Measurements from ENCODE around the gene ESAM.
A peak's percentile ranks its signal among the peaks of the same experiment; 100 is the strongest.

The ESAM gene

GRCh38 chr11:124766156-124766555, 4.1 kb upstream of the ESAM start:
- no peaks in the 10 kb centered on the region for H3K9me3 ChIP-seq (ENCODE audit: control insufficient read depth, insufficient read depth, low read depth, low read length)
- peaks cover 0 to 37% of the 10 kb centered on the region in 2 experiments; a peak in 1 of 3 replicates for H3K36me3 ChIP-seq (ENCODE audit: control insufficient read depth in 2 of 2, insufficient read depth in 1 of 2, low read length in 2 of 2)
- H3K4me3 ChIP-seq (ENCODE audit: low read depth, low read length), result no peak overlapping the region
- CTCF ChIA-PET, result interaction anchor here (0.7 to 4.3 kb wide), 8 partner anchors 9 to 127 kb away, joined by 3 to 42 read pairs (median 5); no protein-coding TSS in a partner anchor
- H3K4me1 ChIP-seq (ENCODE audit: control insufficient read depth, insufficient read depth, low read length), result no peaks in the 10 kb centered on the region
- POLR2A ChIA-PET, result no interaction called here
- TF ChIP-seq SCRT1 (tag by site-specific recombination; IDR thresholded peaks at IDR 0.05; ENCODE audit: borderline replicate concordance), result no peak
- TF ChIP-seq ZNF544 (tag by site-specific recombination; IDR thresholded peaks at IDR 0.05), result no peak
- no peak for TF ChIP-seq ZNF146 (tag by site-specific recombination; IDR thresholded peaks at IDR 0.05)
- TF ChIP-seq, protein P1, sequence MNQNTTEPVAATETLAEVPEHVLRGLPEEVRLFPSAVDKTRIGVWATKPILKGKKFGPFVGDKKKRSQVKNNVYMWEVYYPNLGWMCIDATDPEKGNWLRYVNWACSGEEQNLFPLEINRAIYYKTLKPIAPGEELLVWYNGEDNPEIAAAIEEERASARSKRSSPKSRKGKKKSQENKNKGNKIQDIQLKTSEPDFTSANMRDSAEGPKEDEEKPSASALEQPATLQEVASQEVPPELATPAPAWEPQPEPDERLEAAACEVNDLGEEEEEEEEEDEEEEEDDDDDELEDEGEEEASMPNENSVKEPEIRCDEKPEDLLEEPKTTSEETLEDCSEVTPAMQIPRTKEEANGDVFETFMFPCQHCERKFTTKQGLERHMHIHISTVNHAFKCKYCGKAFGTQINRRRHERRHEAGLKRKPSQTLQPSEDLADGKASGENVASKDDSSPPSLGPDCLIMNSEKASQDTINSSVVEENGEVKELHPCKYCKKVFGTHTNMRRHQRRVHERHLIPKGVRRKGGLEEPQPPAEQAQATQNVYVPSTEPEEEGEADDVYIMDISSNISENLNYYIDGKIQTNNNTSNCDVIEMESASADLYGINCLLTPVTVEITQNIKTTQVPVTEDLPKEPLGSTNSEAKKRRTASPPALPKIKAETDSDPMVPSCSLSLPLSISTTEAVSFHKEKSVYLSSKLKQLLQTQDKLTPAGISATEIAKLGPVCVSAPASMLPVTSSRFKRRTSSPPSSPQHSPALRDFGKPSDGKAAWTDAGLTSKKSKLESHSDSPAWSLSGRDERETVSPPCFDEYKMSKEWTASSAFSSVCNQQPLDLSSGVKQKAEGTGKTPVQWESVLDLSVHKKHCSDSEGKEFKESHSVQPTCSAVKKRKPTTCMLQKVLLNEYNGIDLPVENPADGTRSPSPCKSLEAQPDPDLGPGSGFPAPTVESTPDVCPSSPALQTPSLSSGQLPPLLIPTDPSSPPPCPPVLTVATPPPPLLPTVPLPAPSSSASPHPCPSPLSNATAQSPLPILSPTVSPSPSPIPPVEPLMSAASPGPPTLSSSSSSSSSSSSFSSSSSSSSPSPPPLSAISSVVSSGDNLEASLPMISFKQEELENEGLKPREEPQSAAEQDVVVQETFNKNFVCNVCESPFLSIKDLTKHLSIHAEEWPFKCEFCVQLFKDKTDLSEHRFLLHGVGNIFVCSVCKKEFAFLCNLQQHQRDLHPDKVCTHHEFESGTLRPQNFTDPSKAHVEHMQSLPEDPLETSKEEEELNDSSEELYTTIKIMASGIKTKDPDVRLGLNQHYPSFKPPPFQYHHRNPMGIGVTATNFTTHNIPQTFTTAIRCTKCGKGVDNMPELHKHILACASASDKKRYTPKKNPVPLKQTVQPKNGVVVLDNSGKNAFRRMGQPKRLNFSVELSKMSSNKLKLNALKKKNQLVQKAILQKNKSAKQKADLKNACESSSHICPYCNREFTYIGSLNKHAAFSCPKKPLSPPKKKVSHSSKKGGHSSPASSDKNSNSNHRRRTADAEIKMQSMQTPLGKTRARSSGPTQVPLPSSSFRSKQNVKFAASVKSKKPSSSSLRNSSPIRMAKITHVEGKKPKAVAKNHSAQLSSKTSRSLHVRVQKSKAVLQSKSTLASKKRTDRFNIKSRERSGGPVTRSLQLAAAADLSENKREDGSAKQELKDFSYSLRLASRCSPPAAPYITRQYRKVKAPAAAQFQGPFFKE (tag by site-specific recombination; IDR thresholded peaks at IDR 0.05; ENCODE audit: borderline replicate concordance), result no peak
- TF ChIP-seq ZNF610 (tag by site-specific recombination; IDR thresholded peaks at IDR 0.05; ENCODE audit: borderline replicate concordance), result no peak
- TF ChIP-seq GLI2 (tag by site-specific recombination; IDR thresholded peaks at IDR 0.05; ENCODE audit: borderline replicate concordance, low read depth), result no peak
- no peak for TF ChIP-seq GLIS1 (tag by site-specific recombination; IDR thresholded peaks at IDR 0.05)
- TF ChIP-seq ZNF776 (tag by site-specific recombination; IDR thresholded peaks at IDR 0.05; ENCODE audit: borderline replicate concordance), result no peak
- no peak for TF ChIP-seq MZF1 (tag by site-specific recombination; IDR thresholded peaks at IDR 0.05; ENCODE audit: borderline replicate concordance)
- H3K27ac ChIP-seq (ENCODE audit: extremely low read depth, low read depth, low read length), result no peak overlapping the region

DNA sequence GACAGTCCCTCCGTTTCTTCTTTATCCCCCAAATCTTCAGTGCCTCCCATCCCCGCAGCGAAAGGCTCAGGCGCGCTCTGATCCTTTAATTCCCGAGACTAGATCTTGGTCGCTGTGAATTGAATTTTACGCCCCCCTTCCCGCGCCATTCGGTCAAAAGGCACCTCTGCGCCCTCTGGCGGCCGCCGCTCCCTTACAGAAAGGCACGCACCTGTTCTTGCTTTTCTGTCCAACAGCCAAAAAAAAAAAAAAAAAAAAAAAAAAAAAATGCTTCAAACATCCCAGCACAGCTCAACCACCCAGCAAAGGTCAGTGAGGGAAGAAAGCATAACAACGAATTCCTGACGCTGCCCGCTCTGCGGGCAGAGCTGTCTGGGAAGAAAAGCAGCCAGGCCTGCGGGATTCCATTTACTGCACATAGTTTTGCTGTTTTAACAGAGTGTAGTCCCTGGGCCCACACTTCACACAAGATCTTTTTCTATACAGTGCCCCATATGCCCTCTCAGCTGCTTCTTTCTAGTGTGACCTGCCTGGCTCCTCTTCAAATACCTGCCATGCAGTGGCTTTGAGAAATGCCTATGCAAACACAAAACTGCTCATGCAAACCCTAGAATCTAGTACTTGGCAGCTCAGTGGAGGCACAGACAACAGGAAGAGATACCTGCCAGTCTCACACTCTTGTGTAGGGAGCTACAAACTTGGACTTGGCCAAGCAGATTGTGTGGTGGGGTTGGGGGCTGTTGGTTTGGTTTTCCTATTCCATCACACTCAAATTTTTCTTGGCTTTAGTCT, 1.3 kb upstream of the ESAM start:
- Histone ChIP-seq H3K36me3 (ENCODE audit: control insufficient read depth in 2 of 2, insufficient read depth in 1 of 2, low read length in 2 of 2) (peaks cover 0 to 23% of the 10 kb centered on the region in 2 experiments; a peak in 1 of 3 replicates), H3K4me1 (ENCODE audit: control insufficient read depth, insufficient read depth, low read length) (no peaks in the 10 kb centered on the region), H3K27ac (ENCODE audit: extremely low read depth, low read depth, low read length) (no peak overlapping the region; the same call in 1 of the 2 replicates), H3K9me3 (ENCODE audit: control insufficient read depth, insufficient read depth, low read depth, low read length) (no peaks in the 10 kb centered on the region), H3K4me3 (ENCODE audit: low read depth, low read length) (peak overlapping the region; percentile 57)
- ChIA-PET CTCF (interaction anchor here (0.6 to 4.3 kb wide), 32 partner anchors 8 to 1430 kb away, joined by 3 to 42 read pairs (median 4); no protein-coding TSS in a partner anchor), POLR2A (interaction anchor here (0.6 to 2.6 kb wide), 8 partner anchors 10 to 90 kb away, joined by 3 to 14 read pairs (median 8); partner anchors contain the start of genes MSANTD2, SIAE and SPA17)
- TF ChIP-seq ZSCAN16 (tag by site-specific recombination; IDR thresholded peaks at IDR 0.05) (no peak), ZNF660 (tag by site-specific recombination; IDR thresholded peaks at IDR 0.05) (no peak), ZNF777 (tag by site-specific recombination; IDR thresholded peaks at IDR 0.05; ENCODE audit: borderline replicate concordance) (no peak), SCRT1 (tag by site-specific recombination; IDR thresholded peaks at IDR 0.05; ENCODE audit: borderline replicate concordance) (peak; percentile 69; the same call in 1 of the 2 replicates), ZNF335 (tag by site-specific recombination; conservative IDR thresholded peaks at IDR 0.05) (peak; percentile 67), ZNF169 (tag by site-specific recombination; IDR thresholded peaks at IDR 0.05) (no peak), ZNF654 (tag by site-specific recombination; IDR thresholded peaks at IDR 0.05; ENCODE audit: low read depth) (peak; percentile 37), ZFP41 (tag by site-specific recombination; IDR thresholded peaks at IDR 0.05; ENCODE audit: borderline replicate concordance) (no peak), GLIS1 (tag by site-specific recombination; IDR thresholded peaks at IDR 0.05) (no peak), ZNF391 (tag by site-specific recombination; IDR thresholded peaks at IDR 0.05; ENCODE audit: borderline replicate concordance, low read depth) (no peak), ZNF416 (tag by site-specific recombination; IDR thresholded peaks at IDR 0.05) (no peak), SCRT2 (tag by site-specific recombination; IDR thresholded peaks at IDR 0.05) (0 out of 2 replicates have a peak, but pooled peaks have one; percentile 52)
- TF ChIP-seq, protein P2, sequence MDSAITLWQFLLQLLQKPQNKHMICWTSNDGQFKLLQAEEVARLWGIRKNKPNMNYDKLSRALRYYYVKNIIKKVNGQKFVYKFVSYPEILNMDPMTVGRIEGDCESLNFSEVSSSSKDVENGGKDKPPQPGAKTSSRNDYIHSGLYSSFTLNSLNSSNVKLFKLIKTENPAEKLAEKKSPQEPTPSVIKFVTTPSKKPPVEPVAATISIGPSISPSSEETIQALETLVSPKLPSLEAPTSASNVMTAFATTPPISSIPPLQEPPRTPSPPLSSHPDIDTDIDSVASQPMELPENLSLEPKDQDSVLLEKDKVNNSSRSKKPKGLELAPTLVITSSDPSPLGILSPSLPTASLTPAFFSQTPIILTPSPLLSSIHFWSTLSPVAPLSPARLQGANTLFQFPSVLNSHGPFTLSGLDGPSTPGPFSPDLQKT (IDR thresholded peaks at IDR 0.05; ENCODE audit: borderline replicate concordance, low read depth, low read length), result no peak
- TF ChIP-seq, protein P3, sequence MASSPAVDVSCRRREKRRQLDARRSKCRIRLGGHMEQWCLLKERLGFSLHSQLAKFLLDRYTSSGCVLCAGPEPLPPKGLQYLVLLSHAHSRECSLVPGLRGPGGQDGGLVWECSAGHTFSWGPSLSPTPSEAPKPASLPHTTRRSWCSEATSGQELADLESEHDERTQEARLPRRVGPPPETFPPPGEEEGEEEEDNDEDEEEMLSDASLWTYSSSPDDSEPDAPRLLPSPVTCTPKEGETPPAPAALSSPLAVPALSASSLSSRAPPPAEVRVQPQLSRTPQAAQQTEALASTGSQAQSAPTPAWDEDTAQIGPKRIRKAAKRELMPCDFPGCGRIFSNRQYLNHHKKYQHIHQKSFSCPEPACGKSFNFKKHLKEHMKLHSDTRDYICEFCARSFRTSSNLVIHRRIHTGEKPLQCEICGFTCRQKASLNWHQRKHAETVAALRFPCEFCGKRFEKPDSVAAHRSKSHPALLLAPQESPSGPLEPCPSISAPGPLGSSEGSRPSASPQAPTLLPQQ (tag by site-specific recombination; IDR thresholded peaks at IDR 0.05), result 0 out of 2 replicates have a peak, but pooled peaks have one; percentile 16
